GM18526 (cell line): ENCODE data around the gene WNT7A.

Experiments
- POLR2A ChIP-seq: IDR thresholded peaks from 3 replicates; pipeline ENCODE4 v1.6.1; 2011; ENCODE audit not compliant: insufficient read length; ENCODE audit errors: extremely low read depth

The WNT7A gene

DNA sequence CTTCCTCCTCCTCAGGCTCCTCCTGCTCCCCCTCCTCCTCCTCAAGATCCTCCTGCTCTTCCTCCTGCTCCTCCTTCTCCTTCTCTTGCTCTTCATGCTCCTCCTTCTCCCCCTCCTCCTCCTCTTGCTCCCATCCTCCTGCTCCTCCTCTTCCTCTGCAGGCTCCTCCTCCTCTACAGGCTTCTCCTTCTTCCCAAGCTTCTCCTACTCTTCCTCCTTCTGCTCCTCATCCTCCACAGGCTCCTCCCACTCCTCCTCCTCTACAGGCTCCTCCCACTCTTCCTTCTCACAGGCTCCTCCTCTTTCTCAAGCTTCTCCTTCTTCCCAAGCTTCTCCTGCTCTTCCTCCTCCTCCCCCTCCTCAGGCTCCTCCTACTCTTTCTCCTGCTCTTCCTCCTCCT lies 47.7 kb downstream of the WNT7A start:
- TF ChIP-seq POLR2A = no peak

DNA sequence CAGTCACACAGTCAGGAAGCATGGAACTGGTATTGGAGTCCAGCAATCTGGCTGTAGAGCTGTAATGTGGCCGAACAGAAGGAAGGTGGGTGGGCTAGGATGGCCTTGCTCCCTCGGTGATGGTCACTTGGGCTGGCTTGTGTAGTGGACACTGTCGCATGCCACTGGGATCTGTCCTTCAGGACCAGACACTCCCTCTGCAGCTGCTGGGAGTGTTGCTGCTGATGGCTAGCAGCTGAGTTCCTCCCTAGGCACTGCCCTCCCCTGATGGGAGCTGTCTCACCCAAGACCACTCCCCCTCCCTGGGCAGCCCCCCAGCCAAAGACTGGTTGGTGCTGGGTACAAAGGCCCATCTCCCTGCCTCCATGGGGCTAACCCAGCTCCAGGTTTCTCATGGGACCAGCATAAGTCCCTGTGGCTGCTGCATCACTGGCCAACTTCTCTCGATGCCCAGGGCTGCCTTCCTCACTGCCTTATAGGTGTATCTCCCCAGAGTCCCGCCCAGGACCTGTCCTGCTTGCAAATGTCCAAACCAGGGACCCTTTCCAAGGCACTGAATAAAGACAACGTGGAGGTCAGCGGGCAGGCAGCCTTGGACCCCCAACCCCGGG lies 48.4 kb downstream of the WNT7A start:
- no peak for TF ChIP-seq POLR2A

DNA sequence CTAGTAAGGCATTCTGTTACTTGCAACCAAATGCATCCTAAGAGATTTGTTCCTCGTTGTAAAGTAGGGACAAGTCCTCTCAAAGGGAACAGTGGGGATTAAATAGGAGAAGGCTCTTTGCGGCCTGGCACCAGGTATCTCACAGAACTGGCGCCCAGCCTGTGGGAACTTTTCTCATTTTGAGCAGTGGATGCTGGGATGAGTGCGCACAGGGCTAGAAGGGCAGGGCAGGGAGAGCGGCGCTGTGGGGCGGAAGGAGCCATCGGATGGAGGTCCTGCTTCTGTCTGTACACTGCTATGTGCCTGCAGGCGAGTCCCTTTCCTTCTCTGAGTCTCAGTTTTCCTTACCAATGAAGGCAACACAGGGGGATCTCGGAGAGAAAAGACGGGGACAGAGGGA lies 50.6 kb downstream of the WNT7A start:
- no peak for TF ChIP-seq POLR2A

DNA sequence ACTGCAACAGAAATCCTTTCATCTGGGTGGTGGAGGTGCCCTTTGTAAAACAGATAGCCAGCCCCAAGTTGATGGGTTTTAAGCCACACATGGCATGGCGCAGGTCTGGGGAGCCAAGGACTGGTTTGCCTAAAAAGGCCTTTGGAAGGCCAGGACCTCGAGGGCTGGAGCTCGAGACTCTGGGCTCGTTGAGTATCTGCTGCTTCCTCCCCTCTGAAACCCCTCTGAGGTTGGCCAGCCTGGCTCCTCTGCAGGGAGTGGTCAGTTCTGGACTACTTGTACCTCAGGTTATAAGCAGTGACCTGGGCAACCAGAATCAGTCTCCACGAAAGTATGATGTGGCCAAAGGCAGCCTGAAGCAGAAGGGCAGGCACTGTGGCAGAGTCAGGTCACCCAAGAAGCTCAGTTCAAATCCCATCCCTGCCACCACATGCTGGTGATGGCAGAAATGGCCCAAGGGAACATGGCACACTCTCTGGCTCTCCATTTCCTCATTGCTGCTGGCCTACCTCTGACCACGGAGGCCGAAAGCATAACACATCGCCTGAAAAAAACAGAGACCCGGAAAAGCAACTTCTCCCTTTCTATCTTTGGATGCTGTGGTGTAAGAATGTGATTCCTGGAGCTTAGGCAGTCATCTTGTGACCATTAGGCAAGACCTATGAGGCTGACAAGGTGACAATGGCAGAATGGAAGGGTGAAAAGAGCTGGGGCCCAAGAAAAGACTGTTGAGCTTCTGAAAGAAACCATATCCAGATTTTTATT lies 51.2 kb downstream of the WNT7A start:
- TF ChIP-seq POLR2A = no peak

DNA sequence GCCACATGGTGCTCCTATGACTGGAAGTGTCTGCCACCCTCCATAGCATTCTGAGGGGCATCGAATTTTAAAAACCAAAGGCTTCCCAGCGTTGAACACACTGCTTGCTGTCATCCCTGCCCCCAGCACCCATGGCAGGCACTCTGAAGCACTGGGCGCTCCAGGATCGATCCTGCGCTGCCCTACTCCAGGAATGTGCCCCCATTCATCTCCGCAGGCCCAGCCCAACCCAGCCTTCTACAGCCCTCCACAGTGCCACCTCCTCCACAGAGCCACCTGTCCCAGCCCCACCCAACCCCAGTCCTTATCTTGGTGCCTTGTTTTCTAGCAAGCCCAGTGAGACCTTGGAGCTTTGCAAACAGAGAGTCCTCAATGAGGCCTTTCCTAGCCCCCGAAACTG lies 52.2 kb downstream of the WNT7A start:
- no peak for TF ChIP-seq POLR2A

DNA sequence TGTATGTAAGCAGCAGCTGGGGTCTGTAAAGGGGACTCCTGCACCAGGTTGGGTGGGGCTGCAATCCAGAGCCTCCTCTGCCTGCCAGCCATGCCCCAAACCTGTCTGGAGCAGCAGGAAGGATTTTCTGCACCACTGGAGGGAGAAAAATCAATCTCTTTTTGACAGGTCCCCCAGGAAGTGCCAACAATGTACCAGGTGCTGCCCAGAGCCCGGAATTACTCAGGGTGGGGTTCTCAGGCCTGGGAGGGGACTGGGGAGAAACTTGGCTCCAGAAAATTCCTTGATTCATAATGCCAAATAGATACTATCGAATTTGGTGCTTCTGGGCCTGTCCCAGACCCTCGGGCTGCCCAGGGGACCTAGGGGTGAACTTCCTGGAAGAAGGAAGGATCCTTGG lies 52.6 kb downstream of the WNT7A start:
- no peak for TF ChIP-seq POLR2A

DNA sequence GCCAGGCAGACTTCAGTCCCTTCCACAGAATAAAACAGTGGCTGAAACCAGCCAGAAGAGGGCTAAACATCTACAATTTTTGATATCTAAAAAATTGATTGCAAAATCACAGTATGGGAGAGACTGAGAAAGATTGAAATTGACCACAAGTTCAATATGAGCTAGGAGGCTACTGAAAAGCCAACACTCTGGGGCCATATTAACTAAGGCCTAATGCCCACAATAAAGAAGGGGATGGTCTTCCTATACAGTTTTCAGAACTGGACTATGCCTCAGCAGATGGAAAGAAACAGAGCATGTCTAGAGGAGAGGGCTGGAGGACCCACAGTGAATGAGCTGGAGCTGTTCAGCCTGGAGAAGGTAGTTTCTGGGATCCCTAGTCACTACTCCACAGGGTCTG lies 53.2 kb downstream of the WNT7A start:
- no peak for TF ChIP-seq POLR2A

DNA sequence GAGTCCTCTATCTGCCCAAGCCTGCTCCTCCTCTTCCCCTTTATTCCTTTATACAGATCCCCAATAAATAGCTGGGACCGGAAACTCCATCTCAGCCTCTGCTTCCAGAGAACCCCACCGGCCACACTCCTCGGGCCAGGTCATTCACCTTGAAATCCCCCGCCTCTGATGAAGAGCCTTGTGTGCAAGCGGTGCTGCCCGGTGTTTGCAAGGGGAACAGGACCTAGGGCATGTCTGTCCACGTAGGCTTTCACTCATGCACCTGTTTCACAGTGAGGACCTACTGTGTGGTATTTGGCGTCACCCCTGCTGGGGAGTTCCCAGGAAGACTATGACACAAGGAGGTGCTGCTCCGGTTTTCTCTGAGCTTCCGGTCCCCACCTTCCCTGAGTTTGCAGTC lies 54.0 kb downstream of the WNT7A start:
- TF ChIP-seq POLR2A = no peak

DNA sequence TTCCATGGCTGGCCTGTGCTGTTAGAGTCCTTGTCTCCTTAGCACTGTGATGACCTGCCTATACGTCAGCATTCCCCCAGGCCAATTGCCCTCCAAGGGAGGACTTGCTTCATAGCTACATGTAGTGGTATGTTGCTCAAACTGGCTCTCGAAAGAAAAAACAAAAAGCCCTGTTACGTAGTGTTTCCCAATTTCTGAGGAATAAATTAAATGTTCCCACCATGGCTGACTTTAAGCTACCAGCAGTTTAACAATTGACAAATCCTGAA lies 54.6 kb downstream of the WNT7A start:
- TF ChIP-seq POLR2A = no peak

DNA sequence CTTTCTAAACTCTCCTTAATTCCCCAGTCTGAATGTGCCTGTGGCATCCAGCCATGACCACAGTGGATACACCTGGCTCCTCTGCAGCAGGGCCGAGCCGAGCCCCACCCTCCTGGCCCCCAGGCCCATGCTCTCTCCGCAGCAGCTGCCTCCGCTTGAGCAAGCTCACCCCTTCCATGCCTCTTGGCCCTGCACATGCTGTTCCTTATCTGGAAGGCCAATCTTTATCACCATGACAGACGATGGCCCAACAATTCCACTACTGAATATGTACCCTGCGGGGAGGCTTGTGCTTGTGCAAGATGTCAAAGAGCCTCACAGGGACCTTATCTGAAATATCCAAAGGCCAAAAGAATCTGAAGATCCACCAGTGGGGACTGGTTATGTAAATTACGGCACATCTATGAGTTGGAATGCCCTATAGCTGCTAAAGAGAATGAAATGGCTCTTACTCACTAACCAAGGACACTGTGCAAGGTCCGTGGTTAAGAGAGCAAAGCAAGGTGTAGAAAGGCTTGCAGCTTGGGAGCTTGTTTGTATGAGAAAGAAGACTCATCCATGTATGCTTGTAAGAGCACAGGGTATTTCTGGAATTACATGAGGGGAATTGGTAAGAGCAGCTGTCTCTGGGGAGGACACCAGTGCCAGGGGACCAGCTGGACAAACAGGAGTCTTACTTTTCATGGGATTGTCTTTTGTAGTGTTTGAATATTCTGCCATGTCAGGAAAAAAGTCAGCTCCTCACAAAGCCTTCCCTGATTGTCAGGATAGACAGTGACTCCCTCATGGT lies 55.2 kb downstream of the WNT7A start:
- TF ChIP-seq POLR2A = no peak

DNA sequence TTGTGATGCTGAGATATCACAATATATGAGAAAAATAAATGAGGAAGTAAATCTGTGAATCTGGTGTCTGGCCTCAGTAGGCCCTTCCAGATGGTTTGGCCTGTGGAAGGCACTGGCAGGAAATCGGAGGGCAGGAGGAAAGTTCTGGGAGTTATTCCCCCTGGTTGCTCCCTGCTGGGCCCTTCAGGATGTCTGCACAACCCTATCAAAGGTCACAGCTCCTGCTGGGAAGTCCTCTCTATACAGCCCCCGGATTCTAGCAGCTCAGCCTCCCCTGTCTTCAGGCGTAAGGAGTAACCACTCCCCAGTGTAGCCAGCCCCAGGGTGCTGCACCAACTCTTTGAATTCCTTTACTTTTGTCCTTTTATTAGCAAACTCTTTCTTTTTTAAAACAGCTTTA lies 56.2 kb downstream of the WNT7A start:
- no peak for TF ChIP-seq POLR2A

DNA sequence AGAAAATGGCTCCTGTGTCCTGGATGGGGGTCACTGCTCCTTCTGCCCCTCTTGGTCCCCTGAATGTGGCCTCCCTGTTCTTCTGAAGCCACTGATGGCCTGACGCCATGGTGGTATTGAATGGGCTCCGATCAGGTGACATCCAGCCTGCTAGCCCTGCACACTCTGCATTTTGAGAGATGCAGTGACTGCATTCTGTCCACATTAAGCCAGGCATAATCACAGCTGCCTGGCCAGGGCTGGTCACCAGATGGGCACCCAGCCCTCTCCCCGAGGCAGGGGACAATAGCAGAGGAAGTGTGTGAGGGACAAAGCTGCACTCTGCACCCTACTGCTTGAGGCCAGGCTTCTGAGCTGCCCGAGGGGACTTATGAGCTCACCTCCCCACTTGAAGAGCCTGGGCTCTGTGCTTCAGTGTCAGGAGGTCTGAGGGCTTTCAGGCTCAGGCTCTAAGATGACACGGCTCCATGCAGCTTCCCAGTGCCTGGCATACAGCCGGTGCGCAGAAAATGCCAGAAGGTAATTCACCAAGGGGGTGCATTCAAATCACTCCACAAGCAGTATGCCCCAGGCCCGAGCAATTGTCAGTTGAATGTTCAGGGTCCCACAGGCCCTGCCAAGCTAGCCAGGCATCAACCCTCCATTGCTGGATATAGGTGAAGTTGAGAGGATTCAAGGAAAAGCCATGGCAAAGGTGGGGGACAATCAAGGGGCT lies 56.8 kb downstream of the WNT7A start:
- no peak for TF ChIP-seq POLR2A

DNA sequence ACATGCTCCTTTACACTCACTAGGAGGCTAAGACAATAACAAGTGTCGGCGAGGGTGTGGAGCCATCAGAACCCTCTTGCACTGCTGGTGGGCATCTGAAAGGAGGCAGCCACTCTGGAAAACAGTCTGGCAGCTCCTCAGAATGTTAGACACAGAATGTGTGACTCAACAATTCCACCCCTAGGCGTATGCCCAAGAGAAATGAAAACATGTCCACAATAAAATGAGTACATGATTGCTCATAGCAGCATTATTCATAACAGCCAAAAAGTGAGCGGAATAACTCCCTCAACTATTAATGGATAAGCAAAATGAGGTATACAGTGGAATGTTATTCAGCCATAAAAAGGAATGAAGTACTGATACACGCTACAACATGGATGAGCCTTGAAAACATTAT lies 57.8 kb downstream of the WNT7A start:
- no peak for TF ChIP-seq POLR2A

DNA sequence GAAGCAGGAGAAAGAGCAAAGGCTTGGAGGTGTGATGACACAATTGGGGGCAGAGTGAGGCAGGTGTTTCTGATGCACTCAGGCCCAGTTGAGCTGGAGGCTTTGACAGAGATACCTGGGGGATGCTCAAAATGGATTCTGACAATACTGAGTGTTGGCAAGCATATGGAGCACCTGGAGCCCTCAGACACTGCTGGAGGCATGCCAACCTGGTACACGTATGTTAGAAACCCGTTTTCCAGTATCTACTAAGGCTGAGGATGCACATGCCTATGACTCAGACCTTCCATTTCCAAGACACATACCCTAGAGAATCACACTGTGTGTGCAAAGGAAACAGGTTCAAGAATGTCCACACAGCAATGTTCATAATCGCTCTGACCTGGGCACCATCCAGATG lies 58.7 kb downstream of the WNT7A start:
- no peak for TF ChIP-seq POLR2A

DNA sequence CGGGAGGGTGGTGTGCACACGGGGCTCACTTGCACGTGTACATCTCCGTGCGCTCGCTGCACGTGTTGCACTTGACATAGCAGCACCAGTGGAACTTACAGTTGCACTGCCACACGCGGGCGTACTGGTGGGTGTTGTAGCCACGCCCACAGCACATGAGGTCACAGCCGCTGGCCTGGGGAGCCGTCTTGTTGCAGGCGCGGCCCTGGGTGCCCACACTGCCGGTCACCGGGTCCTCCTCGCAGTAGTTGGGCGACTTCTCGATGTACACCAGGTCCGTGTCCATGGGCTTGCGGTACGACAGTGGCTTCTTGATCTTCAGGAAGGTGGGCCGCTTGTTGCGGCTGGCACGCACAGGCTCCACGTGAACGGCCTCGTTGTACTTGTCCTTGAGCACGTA lies 61.0 kb downstream of the WNT7A start:
- TF ChIP-seq POLR2A = no peak

DNA sequence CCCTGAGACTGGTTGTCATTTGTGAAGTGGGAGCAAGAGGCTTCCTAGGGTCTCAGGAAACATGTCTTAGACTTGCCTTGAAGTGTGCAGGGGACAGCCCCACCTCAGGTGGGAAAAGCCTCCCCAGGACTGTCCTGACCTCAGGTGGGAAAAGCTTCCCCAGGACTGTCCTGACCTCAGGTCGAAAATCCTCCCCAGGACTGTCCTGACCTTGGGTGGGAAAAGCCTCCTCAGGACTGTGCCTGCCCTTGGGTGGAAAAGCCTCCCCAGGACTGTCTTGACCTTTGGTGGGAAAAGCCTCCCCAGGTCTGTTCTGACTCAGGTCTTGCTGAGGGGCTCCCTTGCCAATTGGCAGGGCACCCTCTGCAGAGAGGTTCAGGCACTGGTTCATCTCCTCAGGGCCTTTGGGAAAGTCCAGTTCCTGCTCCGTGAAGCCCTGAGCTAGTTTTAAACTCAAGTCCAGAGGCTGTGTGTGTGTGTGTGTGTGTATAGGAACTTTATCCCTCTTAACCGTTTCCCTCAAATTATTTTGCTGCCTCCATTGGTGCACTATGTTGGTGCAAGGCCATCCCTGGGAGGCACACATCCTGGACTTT lies 64.7 kb downstream of the WNT7A start:
- TF ChIP-seq POLR2A = no peak

DNA sequence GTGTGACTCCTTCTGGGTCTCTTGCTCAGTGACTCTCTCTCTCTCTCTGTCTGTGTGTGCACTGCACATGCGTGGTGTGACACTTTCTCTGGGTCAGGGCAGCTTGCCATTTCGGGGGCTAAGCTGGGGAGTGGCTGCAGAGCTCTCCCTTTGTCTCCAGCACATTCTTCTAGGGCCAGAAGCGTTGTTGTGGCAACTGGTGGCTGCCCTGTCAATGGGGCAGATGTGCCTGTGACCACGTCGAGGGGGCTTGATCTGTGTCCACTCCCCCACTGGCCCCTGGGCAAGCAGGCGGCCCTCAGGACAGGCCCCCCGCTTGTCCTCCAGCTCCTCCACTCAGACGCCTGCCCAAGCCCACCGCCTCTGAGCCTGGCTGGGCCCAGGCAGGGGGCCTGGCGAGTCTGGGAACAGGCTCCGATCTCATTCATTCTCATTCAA lies 67.8 kb downstream of the WNT7A start:
- TF ChIP-seq POLR2A = no peak
